GM23338 (cell line): Measurements from ENCODE around the gene LANCL1. TPM values are rescaled to one million over a fixed set of nuclear protein-coding genes. Genes with fewer than 3 reads are reported as not detected.

Experiments used
- ATAC-seq: fragments of 200-7000 bp; cut with Tn5 transposase; 3 replicates; pipeline ENCODE4 v1.9.1; 2020
- DNase-seq: peaks from one replicate; pipeline ENCODE4 v3.0.0-alpha.2; 2015; ENCODE audit warnings: low spot score
- H2AFZ ChIP-seq: fragments of 200-600 bp; sonication (generic); 2 replicates; pipeline ENCODE4 v1.8.0; 2016; ENCODE audit warnings: antibody characterized with exemption, mild to moderate bottlenecking, moderate library complexity
- H3F3A ChIP-seq: fragments of 200-600 bp; sonication (generic); replicated peaks from 2 replicates; pipeline ENCODE4 v1.8.0; 2017; ENCODE audit warnings: antibody characterized with exemption, mixed run types, low read depth
- H3K27ac ChIP-seq: fragments of 200-600 bp; sonication (generic); 2 replicates; pipeline ENCODE4 v1.6.1; 2016; ENCODE audit warnings: low read depth
- H3K27me3 ChIP-seq: fragments of 200-600 bp; sonication (generic); 2 replicates; pipeline ENCODE4 v1.8.0; 2016; ENCODE audit warnings: mild to moderate bottlenecking, mixed run types, moderate library complexity; ENCODE audit not compliant: insufficient read depth
- H3K36me3 ChIP-seq: fragments of 200-600 bp; sonication (generic); 2 replicates; pipeline ENCODE4 v1.8.0; 2016; ENCODE audit warnings: mild to moderate bottlenecking; ENCODE audit not compliant: insufficient read depth
- H3K4me1 ChIP-seq: fragments of 200-600 bp; sonication (generic); 2 replicates; pipeline ENCODE4 v1.8.0; 2016; ENCODE audit warnings: mild to moderate bottlenecking, moderate library complexity; ENCODE audit not compliant: insufficient read depth
- H3K4me2 ChIP-seq: fragments of 200-600 bp; sonication (generic); 2 replicates; pipeline ENCODE4 v1.7.1; 2017; ENCODE audit warnings: mixed run types
- H3K4me3 ChIP-seq: fragments of 200-600 bp; sonication (generic); 2 replicates; pipeline ENCODE4 v1.6.1; 2016; ENCODE audit warnings: mixed run types
- H3K79me2 ChIP-seq: fragments of 200-600 bp; sonication (generic); replicated peaks from 2 replicates; pipeline ENCODE4 v1.8.0; 2017; ENCODE audit warnings: mild to moderate bottlenecking; ENCODE audit not compliant: insufficient read depth
- H3K9me2 ChIP-seq: fragments of 200-600 bp; sonication (generic); 2 replicates; pipeline ENCODE4 v1.8.0; 2017; ENCODE audit not compliant: insufficient read depth
- H4K20me1 ChIP-seq: fragments of 200-600 bp; sonication (generic); replicated peaks from 2 replicates; pipeline ENCODE4 v1.8.0; 2017; ENCODE audit warnings: mild to moderate bottlenecking; ENCODE audit not compliant: insufficient read depth
- H3K27ac Mint-ChIP-seq: 2 replicates; pipeline ENCODE4 v1.8.0; 2020; ENCODE audit warnings: inconsistent platforms, mild to moderate bottlenecking, moderate library complexity, mixed read lengths
- H3K27me3 Mint-ChIP-seq: 3 replicates; pipeline ENCODE4 v1.8.0; 2022; ENCODE audit warnings: low read depth, mild to moderate bottlenecking, moderate library complexity, mixed read lengths, inconsistent platforms; ENCODE audit not compliant: insufficient read depth, poor library complexity
- H3K36me3 Mint-ChIP-seq: 3 replicates; pipeline ENCODE4 v1.8.0; 2021; ENCODE audit warnings: low read depth, mild to moderate bottlenecking, inconsistent platforms, moderate library complexity, mixed read lengths
- H3K4me1 Mint-ChIP-seq: 3 replicates; pipeline ENCODE4 v1.8.0; 2020; ENCODE audit warnings: mild to moderate bottlenecking, inconsistent platforms, mixed read lengths
- H3K4me3 Mint-ChIP-seq: 3 replicates; pipeline ENCODE4 v1.8.0; 2021; ENCODE audit warnings: moderate library complexity, mild to moderate bottlenecking, inconsistent platforms, mixed read lengths
- H3K9me3 Mint-ChIP-seq: 3 replicates; pipeline ENCODE4 v1.8.0; 2020; ENCODE audit warnings: moderate library complexity, mild to moderate bottlenecking, inconsistent platforms, mixed read lengths
- CREB1 ChIP-seq: fragments of 250-450 bp; sonication (Bioruptor Pico); IDR thresholded peaks from 2 replicates; pipeline ENCODE4 v1.5.0; 2020; ENCODE audit warnings: low read depth, mild to moderate bottlenecking, moderate library complexity
- EZH2 ChIP-seq: fragments of 200-600 bp; sonication (generic); IDR thresholded peaks from one replicate; pipeline ENCODE4 v1.8.0; 2017; ENCODE audit warnings: antibody characterized with exemption, mild to moderate bottlenecking, low read depth; ENCODE audit not compliant: unreplicated experiment
- EZH2phosphoT487 ChIP-seq: fragments of 200-600 bp; sonication (generic); IDR thresholded peaks from one replicate; pipeline ENCODE4 v1.8.1; 2018; ENCODE audit warnings: antibody characterized with exemption; ENCODE audit not compliant: unreplicated experiment
- JUNB ChIP-seq: IDR thresholded peaks from one replicate; pipeline ENCODE4 v1.6.1; 2016; ENCODE audit warnings: antibody characterized with exemption; ENCODE audit not compliant: unreplicated experiment
- NANOG ChIP-seq: IDR thresholded peaks from 2 replicates; pipeline ENCODE4 v1.6.1; 2016; ENCODE audit warnings: antibody characterized with exemption, borderline replicate concordance
- POLR2AphosphoS5 ChIP-seq: IDR thresholded peaks from 2 replicates; pipeline ENCODE4 v1.6.1; 2016; ENCODE audit warnings: antibody characterized with exemption, low read depth
- STAT1 ChIP-seq: IDR thresholded peaks from one replicate; pipeline ENCODE4 v1.6.1; 2016; ENCODE audit warnings: antibody characterized with exemption; ENCODE audit not compliant: unreplicated experiment
- ZNF114 ChIP-seq: fragments of 250-450 bp; sonication (Bioruptor Pico); IDR thresholded peaks from 2 replicates; pipeline ENCODE4 v1.5.0; 2020; ENCODE audit warnings: mild to moderate bottlenecking, moderate library complexity
- ZNF331 ChIP-seq: fragments of 250-450 bp; sonication (Bioruptor Pico); IDR thresholded peaks from 2 replicates; pipeline ENCODE4 v1.5.0; 2020; ENCODE audit warnings: low read depth, mild to moderate bottlenecking, moderate library complexity
- polyA plus RNA-seq: library from polyadenylated mRNA; unstranded; fragments of >200 nt; fragmentation: Nextera tagmentation; extraction: Ambion mirVana; gene quantifications from 2 replicates; pipeline ENCODE4 v1.2.1, GENCODE V29; 2016
- total RNA-seq: library from RNA; depleted of rRNA; stranded (reverse); fragments of >200 nt; shearing (Covaris generic); gene quantifications from 2 replicates; pipeline ENCODE4 v1.2.3, GENCODE V29; 2014
- TF ChIP-seq, protein P1 (sequence below): IDR thresholded peaks from one replicate; pipeline ENCODE4 v1.6.1; 2018; ENCODE audit warnings: antibody characterized with exemption; ENCODE audit not compliant: unreplicated experiment
- TF ChIP-seq, protein P2 (sequence below), 2 experiments: fragments of 200-600 bp in 1 of 2; sonication (generic) in 1 of 2; conservative IDR thresholded peaks; 2 replicates each; pipeline versions ENCODE4 v1.5.1 to v1.6.1; 2016 to 2017; ENCODE audit warnings: antibody characterized with exemption in 2 of 2, low read depth in 2 of 2, mild to moderate bottlenecking in 2 of 2, moderate library complexity in 1 of 2
- TF ChIP-seq, protein P3 (sequence below): IDR thresholded peaks from 2 replicates; pipeline ENCODE4 v1.6.1; 2016; ENCODE audit warnings: antibody characterized with exemption

LANCL1 gene
- total and polyA plus RNA-seq, 2 experiments from 2014 or later = 13.4 to 36.8 TPM

DNA sequence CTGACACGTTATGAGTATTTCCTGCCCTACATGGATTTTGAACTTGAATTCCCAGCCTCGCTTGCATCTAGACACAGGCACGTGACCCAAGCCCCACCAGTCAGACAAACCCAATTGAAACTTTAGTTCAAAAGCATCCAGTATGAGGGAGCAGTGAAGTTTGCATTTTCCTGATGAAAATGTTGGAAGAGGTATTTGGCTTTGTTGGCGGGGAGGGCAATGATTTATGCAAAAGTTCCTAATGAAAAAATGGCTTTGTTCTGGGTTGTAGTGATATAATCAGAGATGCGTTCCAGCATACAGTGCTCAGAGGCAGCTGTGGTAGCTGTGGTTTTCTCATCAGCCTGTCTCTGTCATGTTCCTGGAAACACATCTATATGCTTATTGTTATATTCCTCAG lies 43.0 kb upstream of the LANCL1 start (continued):
- TF ChIP-seq, protein P1, sequence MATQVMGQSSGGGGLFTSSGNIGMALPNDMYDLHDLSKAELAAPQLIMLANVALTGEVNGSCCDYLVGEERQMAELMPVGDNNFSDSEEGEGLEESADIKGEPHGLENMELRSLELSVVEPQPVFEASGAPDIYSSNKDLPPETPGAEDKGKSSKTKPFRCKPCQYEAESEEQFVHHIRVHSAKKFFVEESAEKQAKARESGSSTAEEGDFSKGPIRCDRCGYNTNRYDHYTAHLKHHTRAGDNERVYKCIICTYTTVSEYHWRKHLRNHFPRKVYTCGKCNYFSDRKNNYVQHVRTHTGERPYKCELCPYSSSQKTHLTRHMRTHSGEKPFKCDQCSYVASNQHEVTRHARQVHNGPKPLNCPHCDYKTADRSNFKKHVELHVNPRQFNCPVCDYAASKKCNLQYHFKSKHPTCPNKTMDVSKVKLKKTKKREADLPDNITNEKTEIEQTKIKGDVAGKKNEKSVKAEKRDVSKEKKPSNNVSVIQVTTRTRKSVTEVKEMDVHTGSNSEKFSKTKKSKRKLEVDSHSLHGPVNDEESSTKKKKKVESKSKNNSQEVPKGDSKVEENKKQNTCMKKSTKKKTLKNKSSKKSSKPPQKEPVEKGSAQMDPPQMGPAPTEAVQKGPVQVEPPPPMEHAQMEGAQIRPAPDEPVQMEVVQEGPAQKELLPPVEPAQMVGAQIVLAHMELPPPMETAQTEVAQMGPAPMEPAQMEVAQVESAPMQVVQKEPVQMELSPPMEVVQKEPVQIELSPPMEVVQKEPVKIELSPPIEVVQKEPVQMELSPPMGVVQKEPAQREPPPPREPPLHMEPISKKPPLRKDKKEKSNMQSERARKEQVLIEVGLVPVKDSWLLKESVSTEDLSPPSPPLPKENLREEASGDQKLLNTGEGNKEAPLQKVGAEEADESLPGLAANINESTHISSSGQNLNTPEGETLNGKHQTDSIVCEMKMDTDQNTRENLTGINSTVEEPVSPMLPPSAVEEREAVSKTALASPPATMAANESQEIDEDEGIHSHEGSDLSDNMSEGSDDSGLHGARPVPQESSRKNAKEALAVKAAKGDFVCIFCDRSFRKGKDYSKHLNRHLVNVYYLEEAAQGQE = no peak
- TF ChIP-seq STAT1 = no peak
- TF ChIP-seq EZH2 = no peak
- TF ChIP-seq, protein P2, sequence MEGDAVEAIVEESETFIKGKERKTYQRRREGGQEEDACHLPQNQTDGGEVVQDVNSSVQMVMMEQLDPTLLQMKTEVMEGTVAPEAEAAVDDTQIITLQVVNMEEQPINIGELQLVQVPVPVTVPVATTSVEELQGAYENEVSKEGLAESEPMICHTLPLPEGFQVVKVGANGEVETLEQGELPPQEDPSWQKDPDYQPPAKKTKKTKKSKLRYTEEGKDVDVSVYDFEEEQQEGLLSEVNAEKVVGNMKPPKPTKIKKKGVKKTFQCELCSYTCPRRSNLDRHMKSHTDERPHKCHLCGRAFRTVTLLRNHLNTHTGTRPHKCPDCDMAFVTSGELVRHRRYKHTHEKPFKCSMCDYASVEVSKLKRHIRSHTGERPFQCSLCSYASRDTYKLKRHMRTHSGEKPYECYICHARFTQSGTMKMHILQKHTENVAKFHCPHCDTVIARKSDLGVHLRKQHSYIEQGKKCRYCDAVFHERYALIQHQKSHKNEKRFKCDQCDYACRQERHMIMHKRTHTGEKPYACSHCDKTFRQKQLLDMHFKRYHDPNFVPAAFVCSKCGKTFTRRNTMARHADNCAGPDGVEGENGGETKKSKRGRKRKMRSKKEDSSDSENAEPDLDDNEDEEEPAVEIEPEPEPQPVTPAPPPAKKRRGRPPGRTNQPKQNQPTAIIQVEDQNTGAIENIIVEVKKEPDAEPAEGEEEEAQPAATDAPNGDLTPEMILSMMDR (conservative IDR thresholded peaks at IDR 0.05; ENCODE audit: low read depth in 2 of 2) = no peak
- no peak for TF ChIP-seq POLR2AphosphoS5
- no peak for TF ChIP-seq NANOG
- TF ChIP-seq CREB1 (CRISPR knock-in tag) = no peak
- TF ChIP-seq, protein P3, sequence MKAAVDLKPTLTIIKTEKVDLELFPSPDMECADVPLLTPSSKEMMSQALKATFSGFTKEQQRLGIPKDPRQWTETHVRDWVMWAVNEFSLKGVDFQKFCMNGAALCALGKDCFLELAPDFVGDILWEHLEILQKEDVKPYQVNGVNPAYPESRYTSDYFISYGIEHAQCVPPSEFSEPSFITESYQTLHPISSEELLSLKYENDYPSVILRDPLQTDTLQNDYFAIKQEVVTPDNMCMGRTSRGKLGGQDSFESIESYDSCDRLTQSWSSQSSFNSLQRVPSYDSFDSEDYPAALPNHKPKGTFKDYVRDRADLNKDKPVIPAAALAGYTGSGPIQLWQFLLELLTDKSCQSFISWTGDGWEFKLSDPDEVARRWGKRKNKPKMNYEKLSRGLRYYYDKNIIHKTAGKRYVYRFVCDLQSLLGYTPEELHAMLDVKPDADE = no peak
- TF ChIP-seq JUNB = no peak
- TF ChIP-seq ZNF114 = no peak

DNA sequence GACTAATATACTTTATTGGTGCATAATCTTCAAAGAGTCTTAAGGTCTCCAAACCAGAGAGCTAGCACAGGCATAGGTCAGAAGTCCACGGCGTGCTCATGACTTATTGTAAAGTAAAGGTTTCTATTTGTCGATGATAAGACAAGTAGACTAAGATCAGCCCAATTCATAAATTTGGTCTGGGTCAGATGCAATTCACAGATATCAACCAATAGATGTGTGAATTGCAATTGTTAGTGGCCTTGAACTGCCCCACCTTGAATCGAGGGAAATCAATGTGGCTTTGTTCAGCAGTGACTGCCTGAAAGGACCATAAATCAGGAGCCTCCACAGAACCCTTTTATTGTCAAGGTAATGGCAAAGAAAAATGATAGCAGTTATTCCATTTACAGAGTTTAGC lies 40.7 kb upstream of the LANCL1 start:
- Histone ChIP-seq H3K27ac (no peak overlapping the region), H3K9me2 (no peaks in the 10 kb centered on the region), H3K4me2 (no peak overlapping the region), H3K36me3 (no peaks in the 10 kb centered on the region), H4K20me1 (no peaks in the 10 kb centered on the region), H3K27me3 (no peaks in the 10 kb centered on the region), H3F3A (no peaks in the 10 kb centered on the region), H3K4me3 (no peak overlapping the region), H3K4me1 (no peaks in the 10 kb centered on the region), H3K79me2 (no peaks in the 10 kb centered on the region), H2AFZ (no peak overlapping the region)
- no peak for ATAC-seq
- no peaks in the 10 kb centered on the region; the same call in 2 of the 3 replicates for H3K9me3 Mint-ChIP-seq
- H3K27me3 Mint-ChIP-seq = no peaks in the 10 kb centered on the region
- H3K4me1 Mint-ChIP-seq = no peaks in the 10 kb centered on the region
- no peak for DNase-seq
- no peak overlapping the region for H3K4me3 Mint-ChIP-seq
- no peak overlapping the region for H3K27ac Mint-ChIP-seq
- no peaks in the 10 kb centered on the region for H3K36me3 Mint-ChIP-seq
- no peak for TF ChIP-seq EZH2
- no peak for TF ChIP-seq STAT1
- no peak for TF ChIP-seq EZH2phosphoT487
- TF ChIP-seq NANOG = no peak
- TF ChIP-seq ZNF331 = no peak
- TF ChIP-seq, protein P3 = no peak
- no peak for TF ChIP-seq JUNB
